ENCODE measurements around the gene CARNS1. TPM values are rescaled to one million over a fixed set of nuclear protein-coding genes. Genes with fewer than 3 reads are reported as not detected.

Gene CARNS1
- total RNA-seq, 2 experiments from 2014 or later, result 4.8 to 4.9 TPM

DNA sequence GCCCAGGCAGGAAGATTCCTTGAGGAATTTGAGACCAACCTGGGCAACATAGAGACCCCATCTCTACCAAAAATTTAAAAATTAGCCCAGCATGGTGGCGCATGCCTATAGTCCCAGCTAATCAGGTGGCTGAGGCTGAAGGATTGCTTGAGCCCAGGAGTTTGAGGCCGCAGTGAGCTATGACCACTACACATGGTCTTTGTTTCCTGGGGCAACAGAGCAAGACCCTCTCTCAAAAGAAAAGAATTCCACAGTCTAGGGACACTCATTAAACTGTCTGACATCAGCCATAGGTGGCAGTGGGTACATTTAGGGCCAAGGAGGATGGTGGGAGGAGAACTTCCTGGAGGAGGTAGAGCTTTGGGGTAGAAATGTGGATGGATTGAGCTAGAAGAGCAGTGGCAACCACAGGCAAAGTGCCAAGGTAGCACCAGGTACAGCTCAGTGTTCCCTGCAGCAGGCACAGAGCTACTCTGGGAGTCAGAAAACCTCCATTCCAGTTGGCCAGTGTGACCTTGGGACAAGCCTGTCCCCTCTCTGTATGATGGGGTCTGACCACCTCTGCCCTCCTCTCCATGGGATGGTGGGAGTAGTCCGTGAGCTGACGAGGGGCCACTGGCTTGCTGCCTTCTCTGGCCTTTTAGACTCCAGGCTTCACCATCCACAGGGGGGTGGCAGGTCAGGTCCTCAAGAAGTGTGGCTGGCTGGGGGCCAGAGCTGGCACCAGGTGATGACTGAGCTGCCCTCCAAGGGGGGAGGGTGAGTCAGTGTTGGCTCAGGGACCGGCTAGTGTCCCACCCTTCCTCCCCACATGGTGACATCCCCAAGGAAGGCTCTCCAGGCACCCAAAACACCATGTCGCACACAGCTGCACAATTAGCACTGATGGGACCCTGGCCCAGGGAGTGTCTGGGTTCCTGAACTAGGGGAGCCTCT, 38.3 kb upstream of the CARNS1 start:
- ChIA-PET CTCF (interaction anchor here (0.9 to 31.4 kb wide), 4 partner anchors 10 to 109 kb away, joined by 3 to 998 read pairs (median 92); partner anchors contain the start of gene POLD4), POLR2A (interaction anchor here (1.0 to 4.8 kb wide), 2 partner anchors 15 to 24 kb away, joined by 3 to 28 read pairs; partner anchors contain the start of gene POLD4)
- no peaks in the 10 kb centered on the region for H3K36me3 Mint-ChIP-seq (ENCODE audit: low read depth)
- no peaks in the 10 kb centered on the region for H3K9me3 Mint-ChIP-seq (ENCODE audit: insufficient read depth)
- H3K4me1 Mint-ChIP-seq (ENCODE audit: low read depth), result peaks cover 27% of the 10 kb centered on the region
- peaks cover 40% of the 10 kb centered on the region for H3K27me3 Mint-ChIP-seq (ENCODE audit: low read depth)
- ATAC-seq (no peak), DNase-seq (no peak)
- no peak overlapping the region for H3K4me3 Mint-ChIP-seq
- no peak overlapping the region for H3K27ac Mint-ChIP-seq

DNA sequence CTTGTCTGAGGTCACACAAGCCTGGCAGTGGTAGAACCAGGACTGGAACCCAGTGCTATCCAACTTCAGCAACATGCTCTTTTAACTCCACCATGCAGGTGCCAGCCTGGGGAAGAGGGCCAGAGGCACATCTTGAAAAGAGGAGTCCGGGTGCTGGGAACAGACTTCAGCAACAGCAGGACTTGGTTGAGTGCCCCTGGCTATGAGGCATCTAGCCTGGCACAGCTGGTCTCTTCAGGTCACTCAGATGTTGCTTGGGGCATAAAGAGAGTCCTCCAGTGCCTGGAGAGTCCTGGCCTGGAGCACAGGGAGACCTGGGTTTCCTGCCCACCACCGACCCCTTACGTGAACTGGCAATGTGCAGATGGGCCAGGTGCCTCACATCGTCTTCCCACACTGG, 36.9 kb upstream of the CARNS1 start:
- H3K36me3 Mint-ChIP-seq (ENCODE audit: low read depth), result no peaks in the 10 kb centered on the region
- no peak overlapping the region for H3K4me3 Mint-ChIP-seq
- POLR2A ChIA-PET, result interaction anchor here (0.6 to 4.8 kb wide), 2 partner anchors 25 to 120 kb away, joined by 3 to 28 read pairs; partner anchors contain the start of gene POLD4

DNA sequence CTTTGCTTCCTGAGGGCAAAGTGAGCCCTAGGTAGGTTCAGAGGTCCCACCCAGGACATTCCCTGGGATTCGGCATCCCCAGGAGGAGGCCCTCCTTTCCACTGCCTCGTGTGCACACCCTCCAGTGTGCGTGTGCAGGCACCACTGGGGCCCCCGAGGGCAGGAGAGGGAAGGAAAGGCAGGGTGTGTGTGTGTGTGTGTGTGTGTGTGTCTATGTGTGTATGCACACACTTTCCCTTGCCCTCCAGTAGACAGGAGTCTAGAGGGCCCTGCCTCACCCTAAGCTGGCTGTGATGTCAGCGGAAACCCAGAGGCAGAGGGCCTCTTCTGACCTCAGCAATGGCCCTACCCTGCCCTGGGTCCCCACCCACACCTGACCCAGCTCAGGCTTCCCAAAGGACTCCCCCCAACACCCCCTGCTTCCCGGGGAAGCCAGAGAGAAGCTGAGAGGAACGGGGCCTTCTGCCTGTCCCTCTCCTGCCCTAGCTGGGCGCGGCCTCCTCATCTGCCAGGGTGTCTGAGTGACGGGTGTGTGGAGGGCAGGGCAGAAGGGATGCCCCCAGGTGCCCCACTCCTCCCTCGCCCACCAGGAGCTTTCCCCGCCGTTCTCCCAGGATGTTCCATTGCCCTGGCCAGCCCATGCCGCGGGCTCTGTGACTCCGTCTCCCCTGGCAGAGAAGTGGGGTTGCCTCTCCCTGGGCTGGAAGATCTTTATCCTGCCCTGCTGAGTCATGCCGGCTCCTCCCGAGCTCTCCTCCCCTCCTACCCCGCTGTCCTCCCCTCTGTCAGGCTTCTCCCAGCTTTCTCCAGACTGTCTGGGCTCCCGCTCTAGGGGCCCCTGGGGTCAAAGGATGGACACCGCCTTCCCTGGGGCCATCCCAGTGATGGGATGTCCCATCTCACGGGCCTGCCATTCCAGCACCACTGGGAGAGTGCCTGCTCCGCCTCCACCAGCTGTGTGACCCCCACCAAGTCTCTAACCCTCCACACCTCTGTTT, 36.1 kb upstream of the CARNS1 start:
- Mint-ChIP-seq H3K9me3 (ENCODE audit: insufficient read depth) (no peaks in the 10 kb centered on the region), H3K4me3 (no peak overlapping the region), H3K36me3 (ENCODE audit: low read depth) (no peaks in the 10 kb centered on the region), H3K4me1 (ENCODE audit: low read depth) (peaks cover 23% of the 10 kb centered on the region), H3K27me3 (ENCODE audit: low read depth) (peaks cover 35% of the 10 kb centered on the region), H3K27ac (no peak overlapping the region)
- ATAC-seq (no peak), DNase-seq (no peak)
- CTCF ChIA-PET, result interaction anchor here (6.5 to 31.4 kb wide), 3 partner anchors 8 to 34 kb away, joined by 64 to 998 read pairs (median 181); partner anchors contain the start of genes CLCF1 and POLD4
- POLR2A ChIA-PET, result interaction anchor here (0.6 to 4.8 kb wide), 2 partner anchors 26 to 121 kb away, joined by 3 to 28 read pairs; partner anchors contain the start of gene POLD4

More for the DNA sequence above, 36.9 kb upstream of the CARNS1 start:
- Mint-ChIP-seq H3K4me1 (ENCODE audit: low read depth) (peaks cover 29% of the 10 kb centered on the region), H3K9me3 (ENCODE audit: insufficient read depth) (no peaks in the 10 kb centered on the region), H3K27ac (no peak overlapping the region), H3K27me3 (ENCODE audit: low read depth) (peaks cover 40% of the 10 kb centered on the region)
- CTCF ChIA-PET, result interaction anchor here (12.6 to 31.4 kb wide), 2 partner anchors 21 to 33 kb away, joined by 181 to 998 read pairs; partner anchors contain the start of gene POLD4
- ATAC-seq, result no peak
- DNase-seq, result no peak

DNA sequence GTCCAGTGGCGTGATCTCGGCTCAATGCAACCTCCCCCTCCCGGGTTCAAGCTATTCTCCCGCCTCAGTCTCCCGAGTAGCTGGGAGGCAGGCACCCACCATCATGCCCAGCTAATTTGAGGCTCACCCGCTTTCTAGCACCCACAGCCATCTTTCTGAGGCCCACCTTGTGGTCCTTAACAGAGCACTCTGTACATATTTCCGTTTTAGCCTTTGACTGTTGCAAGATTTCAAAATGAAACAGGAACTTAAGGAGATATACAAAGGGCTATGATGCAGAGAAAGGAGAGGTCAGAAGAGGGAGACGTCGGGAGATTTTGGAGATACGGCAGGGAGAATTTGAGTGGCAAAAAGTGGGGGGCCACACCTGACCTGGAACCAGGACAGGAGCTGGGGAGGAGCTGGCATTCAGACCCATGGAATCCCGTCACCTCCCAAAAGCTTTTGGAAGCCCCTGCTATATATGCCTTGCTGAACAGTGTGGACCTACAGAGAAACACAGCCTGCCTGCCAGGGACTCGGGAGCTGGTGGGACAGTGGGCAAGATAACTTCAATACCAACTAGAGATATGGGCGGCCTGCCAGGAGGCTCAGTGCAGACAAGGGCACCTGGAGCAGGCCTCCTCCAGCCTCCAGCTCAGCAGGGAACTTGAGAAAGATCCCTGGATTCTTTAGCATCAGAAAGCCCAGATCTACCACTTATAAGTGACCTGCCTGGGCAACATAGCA, 34.1 kb upstream of the CARNS1 start:
- ATAC-seq (no peak), DNase-seq (no peak)
- no peaks in the 10 kb centered on the region for H3K9me3 Mint-ChIP-seq (ENCODE audit: insufficient read depth)
- peak overlapping the region; percentile 56 for H3K27ac Mint-ChIP-seq
- H3K36me3 Mint-ChIP-seq (ENCODE audit: low read depth), result no peaks in the 10 kb centered on the region
- peaks cover 7% of the 10 kb centered on the region for H3K4me1 Mint-ChIP-seq (ENCODE audit: low read depth)
- CTCF ChIA-PET, result interaction anchor here (0.6 to 31.4 kb wide), 20 partner anchors 10 to 326 kb away, joined by 3 to 998 read pairs (median 6); partner anchors contain the start of genes CLCF1, POLD4, PTPRCAP and RAD9A
- POLR2A ChIA-PET, result interaction anchor here (0.6 to 3.5 kb wide), 5 partner anchors 16 to 126 kb away, joined by 3 to 24 read pairs (median 8); partner anchors contain the start of gene POLD4
- no peak overlapping the region for H3K4me3 Mint-ChIP-seq
- peaks cover 27% of the 10 kb centered on the region for H3K27me3 Mint-ChIP-seq (ENCODE audit: low read depth)

DNA sequence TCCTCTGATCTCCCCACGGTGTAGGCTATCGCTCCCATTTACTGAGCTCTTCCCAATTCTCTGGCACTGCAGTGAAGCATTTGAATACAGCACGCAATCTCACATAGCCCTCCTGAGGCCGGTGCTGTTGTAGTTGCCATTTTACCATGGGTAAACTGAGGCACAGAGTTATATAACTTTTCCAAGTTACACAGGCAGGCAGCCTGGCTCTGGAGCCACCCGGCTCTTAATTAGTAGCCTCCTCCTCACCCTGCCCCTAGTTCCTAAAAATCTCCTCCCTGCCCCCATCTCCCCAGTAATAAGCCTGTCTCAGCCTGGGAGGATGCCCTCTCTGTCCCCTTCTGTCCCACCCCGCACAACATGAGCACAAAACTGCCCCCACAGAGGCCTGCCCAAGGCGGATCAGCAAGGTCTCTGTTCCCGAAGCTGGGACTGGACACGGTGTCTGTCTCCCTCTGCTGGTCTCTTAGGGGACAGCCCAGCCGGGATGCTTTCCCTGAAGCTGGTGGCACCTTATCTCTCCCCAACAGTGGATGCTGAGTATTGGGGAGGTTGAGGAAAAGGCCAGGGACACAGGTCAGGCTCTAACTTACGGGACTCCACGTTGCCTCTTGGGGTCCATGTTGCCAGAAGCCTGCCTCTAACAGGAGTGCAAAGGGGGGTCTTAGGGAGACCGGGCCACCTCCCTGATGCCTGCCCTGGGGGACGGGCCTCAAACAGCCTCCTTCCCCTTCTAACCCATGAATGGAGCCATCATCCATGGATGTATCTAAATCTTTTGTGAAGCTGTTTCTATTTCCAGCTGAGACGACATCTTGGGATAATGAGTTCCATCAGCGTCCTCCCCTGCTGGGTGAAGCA, 33.0 kb upstream of the CARNS1 start:
- ATAC-seq, result peak; percentile 97
- H3K27ac Mint-ChIP-seq, result no peak overlapping the region
- H3K27me3 Mint-ChIP-seq (ENCODE audit: low read depth), result peaks cover 19% of the 10 kb centered on the region
- POLR2A ChIA-PET, result interaction anchor here (1.0 to 3.5 kb wide), 5 partner anchors 17 to 37 kb away, joined by 3 to 24 read pairs (median 8); partner anchors contain the start of gene POLD4
- peak; percentile 90 for DNase-seq
- H3K4me1 Mint-ChIP-seq (ENCODE audit: low read depth), result peaks cover 7% of the 10 kb centered on the region
- H3K9me3 Mint-ChIP-seq (ENCODE audit: insufficient read depth), result no peaks in the 10 kb centered on the region
- CTCF ChIA-PET, result interaction anchor here (0.6 to 31.4 kb wide), 33 partner anchors 10 to 327 kb away, joined by 3 to 998 read pairs (median 4); partner anchors contain the start of genes CLCF1, PITPNM1, POLD4 and PPP1CA
- no peaks in the 10 kb centered on the region for H3K36me3 Mint-ChIP-seq (ENCODE audit: low read depth)
- H3K4me3 Mint-ChIP-seq, result no peak overlapping the region

DNA sequence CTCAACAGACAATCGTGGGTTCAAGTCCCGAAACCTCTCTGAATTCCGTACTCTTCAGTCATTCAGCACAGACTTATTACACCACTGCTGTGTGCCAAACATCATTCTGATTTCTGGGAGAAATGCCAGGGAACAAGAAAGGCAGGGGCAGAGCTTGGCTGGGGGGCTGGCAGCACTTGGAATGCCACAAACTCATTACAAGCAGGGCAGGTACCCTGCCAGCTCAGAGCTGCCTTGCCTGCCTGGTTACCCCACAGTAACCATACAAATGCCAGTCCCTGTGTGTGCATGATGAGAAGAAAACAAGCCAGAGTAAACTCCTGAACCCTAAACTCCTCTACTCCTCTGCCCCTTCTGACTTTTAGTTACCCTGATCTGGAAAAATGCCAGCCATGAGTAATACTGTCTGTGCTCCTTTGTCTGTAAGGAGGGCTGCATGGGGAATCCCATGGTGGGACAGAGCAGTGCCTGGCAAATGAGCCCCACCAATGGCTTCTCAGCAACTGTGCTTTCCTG, 30.6 kb upstream of the CARNS1 start:
- Mint-ChIP-seq H3K4me3 (no peak overlapping the region), H3K27ac (no peak overlapping the region), H3K36me3 (ENCODE audit: low read depth) (no peaks in the 10 kb centered on the region), H3K27me3 (ENCODE audit: low read depth) (peaks cover 16% of the 10 kb centered on the region), H3K4me1 (ENCODE audit: low read depth) (peaks cover 18% of the 10 kb centered on the region), H3K9me3 (ENCODE audit: insufficient read depth) (no peaks in the 10 kb centered on the region)
- DNase-seq (no peak), ATAC-seq (no peak)
- ChIA-PET CTCF (interaction anchor here (0.6 to 31.4 kb wide), 4 partner anchors 13 to 132 kb away, joined by 3 to 998 read pairs (median 122); partner anchors contain the start of genes CLCF1 and POLD4), POLR2A (interaction anchor here (0.6 to 1.3 kb wide), 3 partner anchors 32 to 238 kb away, joined by 3 to 5 read pairs (median 3); no protein-coding TSS in a partner anchor)

DNA sequence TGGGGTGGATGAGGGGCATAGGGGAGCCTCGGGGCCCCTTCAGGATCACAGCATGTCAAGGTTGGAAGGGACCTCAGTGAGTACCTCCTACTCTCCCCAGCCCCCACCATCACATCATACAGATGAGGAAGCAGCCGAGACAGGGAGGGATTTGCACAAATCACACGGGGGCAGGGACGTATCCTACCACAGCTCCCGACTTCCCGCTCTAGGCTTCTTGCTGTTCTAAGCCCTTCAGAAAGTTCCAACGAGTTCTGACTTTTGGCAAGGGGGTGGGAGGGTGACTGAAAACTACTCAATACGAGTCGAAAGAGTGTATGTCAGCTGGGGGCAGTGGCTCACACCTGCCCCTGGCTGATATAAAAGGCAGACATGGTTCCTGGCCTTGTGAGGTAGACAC, 28.4 kb upstream of the CARNS1 start:
- Mint-ChIP-seq H3K27ac (no peak overlapping the region), H3K4me3 (no peak overlapping the region), H3K4me1 (ENCODE audit: low read depth) (peaks cover 27% of the 10 kb centered on the region), H3K36me3 (ENCODE audit: low read depth) (no peaks in the 10 kb centered on the region), H3K27me3 (ENCODE audit: low read depth) (peaks cover 9% of the 10 kb centered on the region), H3K9me3 (ENCODE audit: insufficient read depth) (no peaks in the 10 kb centered on the region)
- ChIA-PET POLR2A (interaction anchor here (1.2 to 1.3 kb wide), 2 partner anchors 33 to 34 kb away, joined by 3 to 5 read pairs; no protein-coding TSS in a partner anchor), CTCF (interaction anchor here (0.7 to 31.4 kb wide), 7 partner anchors 10 to 125 kb away, joined by 3 to 998 read pairs (median 4); partner anchors contain the start of genes PITPNM1, POLD4 and PPP1CA)
- ATAC-seq (no peak), DNase-seq (no peak)

DNA sequence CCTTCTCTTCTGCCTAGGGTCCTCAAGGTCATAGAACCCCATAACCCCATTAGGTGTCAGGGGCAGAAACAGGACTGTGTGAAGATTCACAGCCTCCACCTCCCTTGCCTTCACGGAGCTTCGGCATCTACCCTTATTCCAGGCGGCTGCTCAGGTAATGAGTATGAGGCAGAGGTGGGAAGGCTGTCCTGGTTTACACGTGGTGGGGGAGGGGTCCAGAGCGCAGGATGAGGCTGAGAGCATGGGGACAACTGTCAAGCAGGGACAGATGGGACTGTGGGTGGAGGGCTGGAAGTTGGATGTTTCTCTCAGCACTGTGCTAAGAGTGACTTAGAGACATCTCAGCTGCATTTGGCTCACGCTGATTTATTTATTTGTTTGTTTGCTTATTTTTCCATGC, 28.0 kb upstream of the CARNS1 start:
- ChIA-PET POLR2A (interaction anchor here (1.3 kb wide), 1 partner anchor 35 kb away, joined by 5 read pairs; no protein-coding TSS in a partner anchor), CTCF (interaction anchor here (0.8 to 31.4 kb wide), 7 partner anchors 10 to 125 kb away, joined by 3 to 998 read pairs (median 4); partner anchors contain the start of genes PITPNM1, POLD4 and PPP1CA)
- Mint-ChIP-seq H3K9me3 (ENCODE audit: insufficient read depth) (no peaks in the 10 kb centered on the region), H3K27me3 (ENCODE audit: low read depth) (peaks cover 7% of the 10 kb centered on the region), H3K36me3 (ENCODE audit: low read depth) (peaks cover 4% of the 10 kb centered on the region), H3K27ac (no peak overlapping the region), H3K4me3 (no peak overlapping the region), H3K4me1 (ENCODE audit: low read depth) (peaks cover 27% of the 10 kb centered on the region)
- DNase-seq (no peak), ATAC-seq (no peak)

DNA sequence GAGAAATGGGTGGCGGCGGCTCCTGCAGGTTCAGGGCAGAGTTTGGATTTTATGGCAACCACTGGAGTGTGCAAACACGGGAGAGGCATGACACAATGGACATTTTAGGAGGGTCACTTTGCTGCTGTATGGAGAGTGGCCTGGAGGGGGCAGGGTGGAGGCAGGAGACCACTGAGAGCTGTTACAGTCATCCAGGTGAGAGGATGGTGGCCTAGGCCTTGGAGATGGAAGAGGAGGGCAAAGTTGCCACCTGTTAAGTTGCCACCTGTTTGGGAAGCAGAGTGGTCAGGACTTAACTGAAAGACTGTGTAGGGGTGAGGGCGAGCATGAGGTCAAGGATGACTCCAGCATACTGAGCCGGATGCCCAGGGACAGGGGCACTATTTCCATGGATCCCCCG, 26.0 kb upstream of the CARNS1 start:
- H3K27ac Mint-ChIP-seq, result peak overlapping the region; percentile 17
- H3K9me3 Mint-ChIP-seq (ENCODE audit: insufficient read depth), result no peaks in the 10 kb centered on the region
- ATAC-seq, result peak; percentile 30
- H3K36me3 Mint-ChIP-seq (ENCODE audit: low read depth), result peaks cover 18% of the 10 kb centered on the region
- ChIA-PET POLR2A (interaction anchor here (1.6 kb wide), 1 partner anchor 12 kb away, joined by 6 read pairs; the partner anchor contains the start of gene PPP1CA), CTCF (interaction anchor here (0.6 to 31.4 kb wide), 6 partner anchors 12 to 79 kb away, joined by 3 to 998 read pairs (median 6); partner anchors contain the start of genes POLD4 and PPP1CA)
- H3K27me3 Mint-ChIP-seq (ENCODE audit: low read depth), result peaks cover 5% of the 10 kb centered on the region
- peak; percentile 73 for DNase-seq
- peaks cover 45% of the 10 kb centered on the region for H3K4me1 Mint-ChIP-seq (ENCODE audit: low read depth)
- peak overlapping the region; percentile 53 for H3K4me3 Mint-ChIP-seq
